Hepatocyte (in vitro differentiated cells): ENCODE measurements around the gene WDCP. TPM values are rescaled to one million over a fixed set of nuclear protein-coding genes. Genes with fewer than 3 reads are reported as not detected.

ENCODE experiments used
- DNase-seq: peaks from one replicate; pipeline ENCODE4 v3.0.0-alpha.2; 2016; ENCODE audit warnings: low spot score
- H2AFZ ChIP-seq: fragments of 200-600 bp; sonication (generic); 2 replicates; pipeline ENCODE4 v1.6.0; 2016; ENCODE audit warnings: antibody characterized with exemption, mild to moderate bottlenecking
- H3K27ac ChIP-seq: fragments of 200-600 bp; sonication (generic); 2 replicates; pipeline ENCODE4 v1.5.1; 2016; ENCODE audit warnings: mild to moderate bottlenecking
- H3K27me3 ChIP-seq: fragments of 200-600 bp; sonication (generic); 2 replicates; pipeline ENCODE4 v1.6.1; 2016
- H3K36me3 ChIP-seq: fragments of 200-600 bp; sonication (generic); replicated peaks from 2 replicates; pipeline ENCODE4 v1.5.1; 2016; ENCODE audit warnings: low read depth; ENCODE audit not compliant: insufficient read depth
- H3K4me1 ChIP-seq: fragments of 200-600 bp; sonication (generic); 2 replicates; pipeline ENCODE4 v1.5.1; 2016; ENCODE audit warnings: mild to moderate bottlenecking, moderate library complexity; ENCODE audit not compliant: insufficient read depth
- H3K4me2 ChIP-seq: fragments of 200-600 bp; sonication (generic); 2 replicates; pipeline ENCODE4 v1.6.0; 2016
- H3K4me3 ChIP-seq: fragments of 200-600 bp; sonication (generic); 2 replicates; pipeline ENCODE4 v1.5.1; 2016; ENCODE audit warnings: mild to moderate bottlenecking
- H3K79me2 ChIP-seq: fragments of 200-600 bp; sonication (generic); 2 replicates; pipeline ENCODE4 v1.6.0; 2017; ENCODE audit warnings: mild to moderate bottlenecking
- H3K9me2 ChIP-seq: fragments of 200-600 bp; sonication (generic); replicated peaks from 2 replicates; pipeline ENCODE4 v1.6.0; 2017; ENCODE audit warnings: mild to moderate bottlenecking; ENCODE audit not compliant: insufficient read depth
- H3K9me3 ChIP-seq: fragments of 200-600 bp; sonication (generic); 2 replicates; pipeline ENCODE4 v1.5.1; 2016; ENCODE audit warnings: low read depth, mild to moderate bottlenecking
- H4K20me1 ChIP-seq: fragments of 200-600 bp; sonication (generic); 2 replicates; pipeline ENCODE4 v1.6.0; 2016; ENCODE audit warnings: mild to moderate bottlenecking; ENCODE audit not compliant: insufficient read depth, poor library complexity, severe bottlenecking
- CTCF ChIP-seq: fragments of 200-600 bp; sonication (generic); IDR thresholded peaks from 2 replicates; pipeline ENCODE4 v1.5.1; 2016; ENCODE audit warnings: antibody characterized with exemption, mild to moderate bottlenecking; ENCODE audit not compliant: poor library complexity
- EZH2 ChIP-seq: fragments of 200-600 bp; sonication (generic); IDR thresholded peaks from 2 replicates; pipeline ENCODE4 v1.6.1; 2016; ENCODE audit warnings: antibody characterized with exemption, mild to moderate bottlenecking, borderline replicate concordance
- EZH2phosphoT487 ChIP-seq: fragments of 200-600 bp; sonication (generic); IDR thresholded peaks from one replicate; pipeline ENCODE4 v1.6.1; 2018; ENCODE audit warnings: antibody characterized with exemption, mild to moderate bottlenecking, low read depth, moderate library complexity; ENCODE audit not compliant: unreplicated experiment, severe bottlenecking
- WGBS: methylation state at CpG from one replicate; pipeline ENCODE4 v1.1.6; 2016; ENCODE audit warnings: low lambda C conversion rate; ENCODE audit errors: missing lambda C conversion rate; 5-methylcytosine and 5-hydroxymethylcytosine counted together
- polyA plus RNA-seq: library from polyadenylated mRNA; unstranded; fragments of >200 nt; fragmentation: Nextera tagmentation; extraction: Ambion mirVana; gene quantifications from 2 replicates; pipeline ENCODE4 v1.2.1, GENCODE V29; 2016
- total RNA-seq: library from RNA; depleted of rRNA; stranded (reverse); fragments of >200 nt; gene quantifications from 2 replicates; pipeline ENCODE4 v1.2.3, GENCODE V29; 2014

The WDCP gene
- total and polyA plus RNA-seq, 2 experiments from 2014 or later: 2.4 to 6.0 TPM

- Histone ChIP-seq H2AFZ (peak overlapping the region; percentile 81), H3K27ac (no peak overlapping the region), H3K27me3 (no peaks in the 10 kb centered on the region), H3K4me2 (peak overlapping the region; percentile 87), H3K9me3 (no peaks in the 10 kb centered on the region), H3K4me1 (peaks cover 10% of the 10 kb centered on the region), H3K4me3 (peak overlapping the region; percentile 94), H3K36me3 (no peaks in the 10 kb centered on the region), H3K79me2 (peaks cover 5% of the 10 kb centered on the region), H4K20me1 (no peaks in the 10 kb centered on the region), H3K9me2 (no peaks in the 10 kb centered on the region)
- 49% methylated on average over 23 of the region's 23 CpGs for whole genome bisulfite sequencing
- TF ChIP-seq EZH2 (no peak), EZH2phosphoT487 (no peak), CTCF (no peak)
- no peak for DNase-seq
Measured at GRCh38 chr2:24048769-24049484, 1.7 kb upstream of the WDCP start.

- Histone ChIP-seq H3K4me3 (no peak overlapping the region), H2AFZ (peak overlapping the region; percentile 58), H3K27ac (no peak overlapping the region), H3K27me3 (no peaks in the 10 kb centered on the region), H3K36me3 (no peaks in the 10 kb centered on the region), H3K4me1 (peaks cover 10% of the 10 kb centered on the region), H3K79me2 (peaks cover 5% of the 10 kb centered on the region), H3K9me3 (no peaks in the 10 kb centered on the region), H3K9me2 (no peaks in the 10 kb centered on the region), H3K4me2 (peak overlapping the region; percentile 66), H4K20me1 (no peaks in the 10 kb centered on the region)
- TF ChIP-seq EZH2 (no peak), EZH2phosphoT487 (no peak), CTCF (no peak)
- WGBS: 45% methylated on average over 8 of the region's 8 CpGs
- DNase-seq: no peak
Measured at GRCh38 chr2:24047703-24048033, 477 bp upstream of the WDCP start.

- WGBS: 1% methylated on average over 2 of the region's 2 CpGs
- no peak for TF ChIP-seq EZH2phosphoT487
- no peak for TF ChIP-seq CTCF
- no peak for TF ChIP-seq EZH2
- Histone ChIP-seq H3K9me3 (no peaks in the 10 kb centered on the region), H3K36me3 (no peaks in the 10 kb centered on the region), H3K4me1 (peaks cover 10% of the 10 kb centered on the region), H3K9me2 (no peaks in the 10 kb centered on the region), H3K4me3 (peak overlapping the region; percentile 45), H2AFZ (peak overlapping the region; percentile 51), H4K20me1 (no peaks in the 10 kb centered on the region), H3K79me2 (peaks cover 5% of the 10 kb centered on the region), H3K4me2 (peak overlapping the region; percentile 76), H3K27ac (no peak overlapping the region), H3K27me3 (no peaks in the 10 kb centered on the region)
- no peak for DNase-seq
Measured at GRCh38 chr2:24046599-24046929, 627 bp downstream of the WDCP start.
